Spleen (tissue), 11 donors: ENCODE results near the gene HRK. TPM values are rescaled to one million over a fixed set of nuclear protein-coding genes. Genes with fewer than 3 reads are reported as not detected.

Experiments
- DNase-seq: peaks from one replicate; pipeline ENCODE4 v3.0.0-alpha.2; 2020
- H3K27ac ChIP-seq, 8 donors: fragments of 200-600 bp; sonication (generic) in 7 of 8; 1 replicate in 4 of 8; 2 replicates in 4 of 8; pipeline versions ENCODE4 v1.5.0 to v1.8.0; 2016 to 2021; ENCODE audit warnings: inconsistent platforms in 4 of 8, mild to moderate bottlenecking in 4 of 8, moderate library complexity in 1 of 8
- H3K27me3 ChIP-seq, 7 donors: fragments of 200-600 bp; sonication (generic) in 6 of 7; replicated peaks in 1 of 7; 1 replicate in 4 of 7; 2 replicates in 3 of 7; pipeline versions ENCODE4 v1.5.0 to v1.8.0; 2016 to 2021; ENCODE audit warnings: inconsistent platforms in 3 of 7, mild to moderate bottlenecking in 1 of 7
- H3K36me3 ChIP-seq, 6 donors: fragments of 200-600 bp; sonication (generic) in 5 of 6; 1 replicate in 4 of 6; 2 replicates in 2 of 6; pipeline versions ENCODE4 v1.5.0 to v1.8.0; 2016 to 2021; ENCODE audit warnings: inconsistent platforms in 2 of 6
- H3K4me1 ChIP-seq, 6 donors: fragments of 200-600 bp; sonication (generic) in 5 of 6; 1 replicate in 3 of 6; 2 replicates in 3 of 6; pipeline versions ENCODE4 v1.5.0 to v1.8.0; 2016 to 2021; ENCODE audit warnings: inconsistent platforms in 3 of 6
- H3K4me3 ChIP-seq, 8 donors: fragments of 200-600 bp; sonication (generic) in 7 of 8; 1 replicate in 4 of 8; 2 replicates in 4 of 8; pipeline versions ENCODE4 v1.5.0 to v1.8.0; 2016 to 2021; ENCODE audit warnings: inconsistent platforms in 4 of 8, mild to moderate bottlenecking in 4 of 8, moderate library complexity in 2 of 8
- H3K9me3 ChIP-seq, 8 donors: fragments of 200-600 bp; sonication (generic) in 7 of 8; 1 replicate in 4 of 8; 2 replicates in 4 of 8; pipeline versions ENCODE4 v1.5.0 to v1.8.0; 2016 to 2021; ENCODE audit warnings: inconsistent platforms in 4 of 8
- POLR2A ChIP-seq, 3 donors: fragments of 450-650 bp; IDR thresholded peaks; one replicate each; pipeline ENCODE4 v1.5.1; 2017; ENCODE audit warnings: antibody characterized with exemption in 3 of 3, mild to moderate bottlenecking in 1 of 3
- POLR2AphosphoS5 ChIP-seq, 3 donors: sonication (generic); formaldehyde crosslinking; IDR thresholded peaks; one replicate each; pipeline ENCODE4 v1.5.1; 2017; ENCODE audit warnings: antibody characterized with exemption in 3 of 3
- WGBS, 5 donors: extraction: QIAGEN DNeasy Blood & Tissue Kit in 3 of 5; methylation state at CpG; one replicate each; pipeline versions ENCODE4 v1.1.5 to v1.1.7; 2013 to 2018; 5-methylcytosine and 5-hydroxymethylcytosine counted together
- intact Hi-C: fragments of 100-400 bp; cut with DNase I; formaldehyde crosslinking; loops from one replicate; pipeline ENCODE4 v1.15.0; 2023; ENCODE audit warnings: low total_unique reads
- polyA plus RNA-seq, 3 donors: library from polyadenylated mRNA; stranded (reverse); fragments of 200-250 nt; gene quantifications; one replicate each; pipeline ENCODE4 v1.2.1, GENCODE V29; 2013
- total RNA-seq, 7 donors: library from RNA; depleted of rRNA in 3 of 7; stranded (reverse); fragments of >200 nt in 3 of 7; fragmentation: NEBNext Ultra II Directional in 4 of 7; extraction: Animal tissue kit (Norgen Biotek cat#: 25700) in 4 of 7; gene quantifications; one replicate each; pipeline versions ENCODE4 v1.1.0 to v1.2.1, GENCODE V29; 2016 to 2021
- TF ChIP-seq, protein P1 (sequence below), 11 experiments: fragments of 200-600 bp in 7 of 11; fragments of 450-650 bp in 4 of 11; sonication (generic) in 4 of 11; IDR thresholded peaks in 8 of 11; conservative IDR thresholded peaks in 3 of 11; 1 replicate in 7 of 11; 2 replicates in 4 of 11; pipeline versions ENCODE4 v1.4.0 to v1.8.0; 2016 to 2021; ENCODE audit warnings: antibody characterized with exemption in 11 of 11, inconsistent platforms in 4 of 11, mild to moderate bottlenecking in 1 of 11
- donor health status: healthy with polysubstance abuse.
- donor health status: DM: no; HTN: no; CAD: no; lungs with moderate emphysema.
- donor health status: DM: no; HTN: no; CAD: no.
- donor health status: Bipolar disorder and iron deficiency.
- donor health status: healthy.
- donor health status: DM: no; HTN: no; CAD: no.
- donor health status: DM: yes; HTN: yes; CAD: no.

HRK gene
- total and polyA plus RNA-seq, 10 donors: 0.07 to 0.76 (median 0.37) TPM; not detected in 1

GRCh38 chr12:116892349-116893140, 11.3 kb upstream of the HRK start:
- no peak overlapping the region for H3K27ac ChIP-seq
- H3K36me3 ChIP-seq: no peaks in the 10 kb centered on the region
- peaks cover 0 to 9% (median 0%) of the 10 kb centered on the region in 7 donors for H3K27me3 ChIP-seq
- H3K4me1 ChIP-seq: peaks cover 0 to 5% (median 0%) of the 10 kb centered on the region in 6 donors
- intact Hi-C loops: no loop called here
- no peak for TF ChIP-seq POLR2AphosphoS5 (IDR thresholded peaks at IDR 0.05)
- TF ChIP-seq POLR2A (IDR thresholded peaks at IDR 0.05): no peak
- TF ChIP-seq, protein P1, sequence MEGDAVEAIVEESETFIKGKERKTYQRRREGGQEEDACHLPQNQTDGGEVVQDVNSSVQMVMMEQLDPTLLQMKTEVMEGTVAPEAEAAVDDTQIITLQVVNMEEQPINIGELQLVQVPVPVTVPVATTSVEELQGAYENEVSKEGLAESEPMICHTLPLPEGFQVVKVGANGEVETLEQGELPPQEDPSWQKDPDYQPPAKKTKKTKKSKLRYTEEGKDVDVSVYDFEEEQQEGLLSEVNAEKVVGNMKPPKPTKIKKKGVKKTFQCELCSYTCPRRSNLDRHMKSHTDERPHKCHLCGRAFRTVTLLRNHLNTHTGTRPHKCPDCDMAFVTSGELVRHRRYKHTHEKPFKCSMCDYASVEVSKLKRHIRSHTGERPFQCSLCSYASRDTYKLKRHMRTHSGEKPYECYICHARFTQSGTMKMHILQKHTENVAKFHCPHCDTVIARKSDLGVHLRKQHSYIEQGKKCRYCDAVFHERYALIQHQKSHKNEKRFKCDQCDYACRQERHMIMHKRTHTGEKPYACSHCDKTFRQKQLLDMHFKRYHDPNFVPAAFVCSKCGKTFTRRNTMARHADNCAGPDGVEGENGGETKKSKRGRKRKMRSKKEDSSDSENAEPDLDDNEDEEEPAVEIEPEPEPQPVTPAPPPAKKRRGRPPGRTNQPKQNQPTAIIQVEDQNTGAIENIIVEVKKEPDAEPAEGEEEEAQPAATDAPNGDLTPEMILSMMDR (IDR thresholded peaks at IDR 0.05 in 8 of 11, conservative IDR thresholded peaks at IDR 0.05 in 3 of 11): no peak
- peaks cover 0 to 5% (median 2%) of the 10 kb centered on the region in 8 donors for H3K9me3 ChIP-seq
- no peak overlapping the region for H3K4me3 ChIP-seq
- WGBS, 5 donors: 78 to 84% (median 80%) methylated on average over 12 of the region's 12 CpGs
- DNase-seq: no peak

DNA sequence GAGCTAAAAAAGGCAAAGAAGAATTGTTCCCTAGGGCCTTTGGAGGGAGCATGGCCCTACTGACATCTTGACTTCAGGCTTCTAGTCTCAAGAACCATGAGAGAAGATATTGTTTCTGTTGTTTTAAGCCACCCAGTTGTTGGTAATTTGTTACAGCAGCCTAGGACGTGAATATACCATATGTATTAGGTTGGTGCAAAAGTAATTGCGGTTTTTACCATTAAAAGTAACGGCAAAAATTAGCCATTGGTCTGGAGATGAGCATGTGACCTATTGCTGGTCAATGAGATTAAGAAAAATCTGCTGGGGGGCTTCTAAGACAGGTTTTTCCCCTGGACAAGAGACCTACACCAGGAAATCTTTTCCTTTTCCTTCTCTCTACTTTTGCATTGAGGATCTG, 9.8 kb upstream of the HRK start:
- Histone ChIP-seq H3K27ac (no peak overlapping the region), H3K9me3 (peaks cover 0 to 5% (median 2%) of the 10 kb centered on the region in 8 donors), H3K4me1 (peaks cover 0 to 5% (median 0%) of the 10 kb centered on the region in 6 donors), H3K27me3 (peaks cover 0 to 12% (median 0%) of the 10 kb centered on the region in 7 donors), H3K36me3 (no peaks in the 10 kb centered on the region), H3K4me3 (no peak overlapping the region)
- no peak for DNase-seq
- intact Hi-C loops: no loop called here
- TF ChIP-seq, protein P1 (IDR thresholded peaks at IDR 0.05 in 8 of 11, conservative IDR thresholded peaks at IDR 0.05 in 3 of 11): no peak
- TF ChIP-seq POLR2AphosphoS5 (IDR thresholded peaks at IDR 0.05): no peak
- TF ChIP-seq POLR2A (IDR thresholded peaks at IDR 0.05): no peak
- 84 to 91% (median 86%) methylated on average over 3 of the region's 3 CpGs for WGBS, 5 donors

DNA sequence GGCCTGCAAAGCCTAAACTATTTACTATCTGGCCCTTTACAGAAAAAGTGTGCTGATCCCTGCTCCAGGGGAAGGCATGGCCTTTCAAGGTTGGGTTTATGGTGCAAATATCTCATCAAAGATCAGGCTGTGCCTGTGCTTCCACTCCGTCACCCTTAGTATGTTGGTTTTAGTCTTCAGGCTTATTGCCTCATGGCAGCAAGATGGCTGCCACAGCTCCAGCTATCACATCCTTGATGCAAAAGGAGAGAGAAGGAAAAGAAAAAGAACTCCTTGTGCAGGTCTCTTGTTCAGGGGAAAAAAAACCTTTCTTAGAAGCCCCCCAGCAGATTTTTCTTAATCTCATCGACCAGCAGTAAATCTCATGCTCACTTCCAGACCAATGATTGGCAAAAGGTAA, 9.1 kb upstream of the HRK start:
- Histone ChIP-seq H3K36me3 (no peaks in the 10 kb centered on the region), H3K4me3 (no peak overlapping the region), H3K9me3 (peaks cover 0 to 5% (median 2%) of the 10 kb centered on the region in 8 donors), H3K4me1 (peaks cover 0 to 5% (median 0%) of the 10 kb centered on the region in 6 donors), H3K27me3 (peaks cover 0 to 12% (median 0%) of the 10 kb centered on the region in 7 donors), H3K27ac (no peak overlapping the region)
- intact Hi-C loops: no loop called here
- no peak for DNase-seq
- TF ChIP-seq POLR2AphosphoS5 (IDR thresholded peaks at IDR 0.05) (no peak), POLR2A (IDR thresholded peaks at IDR 0.05) (no peak)
- TF ChIP-seq, protein P1 (IDR thresholded peaks at IDR 0.05 in 8 of 11, conservative IDR thresholded peaks at IDR 0.05 in 3 of 11): no peak
- 93 to 98% (median 95%) methylated on average over 2 of the region's 2 CpGs for WGBS, 5 donors

- DNase-seq: no peak
- Histone ChIP-seq H3K4me3 (no peak overlapping the region), H3K4me1 (peaks cover 0 to 6% (median 0%) of the 10 kb centered on the region in 6 donors), H3K27me3 (peaks cover 0 to 34% (median 9%) of the 10 kb centered on the region in 7 donors), H3K27ac (no peak overlapping the region), H3K36me3 (no peaks in the 10 kb centered on the region), H3K9me3 (peaks cover 0 to 5% (median 2%) of the 10 kb centered on the region in 8 donors)
- TF ChIP-seq POLR2AphosphoS5 (IDR thresholded peaks at IDR 0.05) (no peak), POLR2A (IDR thresholded peaks at IDR 0.05) (no peak)
- TF ChIP-seq, protein P1 (IDR thresholded peaks at IDR 0.05 in 8 of 11, conservative IDR thresholded peaks at IDR 0.05 in 3 of 11): no peak
- intact Hi-C loops: no loop called here
- WGBS, 5 donors: 69 to 83% (median 78%) methylated on average over 6 of the region's 6 CpGs
Observed at GRCh38 chr12:116887897-116888296, 6.7 kb upstream of the HRK start.
